HL-60 (cell line): Measurements from ENCODE around the gene KLK1.

Source experiments
- DNase-seq, 2 experiments: peaks; one replicate each; pipeline ENCODE4 v3.0.0-alpha.2; 2010 to 2020; ENCODE audit warnings: low read depth in 1 of 2, low spot score in 1 of 2
- H3K27ac ChIP-seq: fragments of 250-450 bp; sonication (Bioruptor Pico); replicated peaks from 2 replicates; pipeline ENCODE4 v1.5.1; 2020; ENCODE audit warnings: mild to moderate bottlenecking, moderate library complexity
- H3K27me3 ChIP-seq: fragments of 250-450 bp; sonication (Bioruptor Pico); 2 replicates; pipeline ENCODE4 v1.5.1; 2021; ENCODE audit warnings: mild to moderate bottlenecking, moderate library complexity; ENCODE audit not compliant: insufficient read depth, poor library complexity, severe bottlenecking
- H3K4me3 ChIP-seq: replicated peaks from 2 replicates; pipeline ENCODE4 v1.5.1; 2011; ENCODE audit warnings: mild to moderate bottlenecking, control low read depth, low read length; ENCODE audit not compliant: insufficient read depth
- GABPA ChIP-seq: IDR thresholded peaks from 2 replicates; pipeline ENCODE4 v1.6.1; 2012; ENCODE audit warnings: low read depth
- POLR2AphosphoS5 ChIP-seq: IDR thresholded peaks from 2 replicates; pipeline ENCODE4 v1.6.1; 2012; ENCODE audit warnings: low read depth
- SPI1 ChIP-seq: IDR thresholded peaks from 2 replicates; pipeline ENCODE4 v1.6.1; 2012; ENCODE audit warnings: low read depth, mild to moderate bottlenecking, borderline replicate concordance
- TF ChIP-seq, protein P1 (sequence below): IDR thresholded peaks from 2 replicates; pipeline ENCODE4 v1.6.1; 2012; ENCODE audit warnings: low read depth; ENCODE audit not compliant: insufficient replicate concordance
- TF ChIP-seq, protein P2 (sequence below): IDR thresholded peaks from one replicate; pipeline ENCODE4 v1.5.1; 2011; ENCODE audit warnings: low read length, control low read depth, inconsistent platforms; ENCODE audit not compliant: insufficient read depth

Gene KLK1

DNA sequence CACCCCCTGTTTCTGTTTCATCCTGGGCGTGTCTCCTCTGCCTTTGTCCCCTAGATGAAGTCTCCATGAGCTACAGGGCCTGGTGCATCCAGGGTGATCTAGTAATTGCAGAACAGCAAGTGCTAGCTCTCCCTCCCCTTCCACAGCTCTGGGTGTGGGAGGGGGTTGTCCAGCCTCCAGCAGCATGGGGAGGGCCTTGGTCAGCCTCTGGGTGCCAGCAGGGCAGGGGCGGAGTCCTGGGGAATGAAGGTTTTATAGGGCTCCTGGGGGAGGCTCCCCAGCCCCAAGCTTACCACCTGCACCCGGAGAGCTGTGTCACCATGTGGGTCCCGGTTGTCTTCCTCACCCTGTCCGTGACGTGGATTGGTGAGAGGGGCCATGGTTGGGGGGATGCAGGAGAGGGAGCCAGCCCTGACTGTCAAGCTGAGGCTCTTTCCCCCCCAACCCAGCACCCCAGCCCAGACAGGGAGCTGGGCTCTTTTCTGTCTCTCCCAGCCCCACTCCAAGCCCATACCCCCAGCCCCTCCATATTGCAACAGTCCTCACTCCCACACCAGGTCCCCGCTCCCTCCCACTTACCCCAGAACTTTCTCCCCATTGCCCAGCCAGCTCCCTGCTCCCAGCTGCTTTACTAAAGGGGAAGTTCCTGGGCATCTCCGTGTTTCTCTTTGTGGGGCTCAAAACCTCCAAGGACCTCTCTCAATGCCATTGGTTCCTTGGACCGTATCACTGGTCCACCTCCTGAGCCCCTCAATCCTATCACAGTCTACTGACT lies 31.2 kb upstream of the KLK1 start, which contains the start of gene KLK3:
Gene KLK3 (plus strand): TSS at position 280 of the 775 bp plus-strand sequence. CDS start 41 bp downstream, at position 321.
- Histone ChIP-seq H3K4me3 (no peak within 1 kb of the TSS), H3K27me3 (no peaks in the 10 kb centered on the region), H3K27ac (no peak within 1 kb of the TSS)
- TF ChIP-seq, protein P1, sequence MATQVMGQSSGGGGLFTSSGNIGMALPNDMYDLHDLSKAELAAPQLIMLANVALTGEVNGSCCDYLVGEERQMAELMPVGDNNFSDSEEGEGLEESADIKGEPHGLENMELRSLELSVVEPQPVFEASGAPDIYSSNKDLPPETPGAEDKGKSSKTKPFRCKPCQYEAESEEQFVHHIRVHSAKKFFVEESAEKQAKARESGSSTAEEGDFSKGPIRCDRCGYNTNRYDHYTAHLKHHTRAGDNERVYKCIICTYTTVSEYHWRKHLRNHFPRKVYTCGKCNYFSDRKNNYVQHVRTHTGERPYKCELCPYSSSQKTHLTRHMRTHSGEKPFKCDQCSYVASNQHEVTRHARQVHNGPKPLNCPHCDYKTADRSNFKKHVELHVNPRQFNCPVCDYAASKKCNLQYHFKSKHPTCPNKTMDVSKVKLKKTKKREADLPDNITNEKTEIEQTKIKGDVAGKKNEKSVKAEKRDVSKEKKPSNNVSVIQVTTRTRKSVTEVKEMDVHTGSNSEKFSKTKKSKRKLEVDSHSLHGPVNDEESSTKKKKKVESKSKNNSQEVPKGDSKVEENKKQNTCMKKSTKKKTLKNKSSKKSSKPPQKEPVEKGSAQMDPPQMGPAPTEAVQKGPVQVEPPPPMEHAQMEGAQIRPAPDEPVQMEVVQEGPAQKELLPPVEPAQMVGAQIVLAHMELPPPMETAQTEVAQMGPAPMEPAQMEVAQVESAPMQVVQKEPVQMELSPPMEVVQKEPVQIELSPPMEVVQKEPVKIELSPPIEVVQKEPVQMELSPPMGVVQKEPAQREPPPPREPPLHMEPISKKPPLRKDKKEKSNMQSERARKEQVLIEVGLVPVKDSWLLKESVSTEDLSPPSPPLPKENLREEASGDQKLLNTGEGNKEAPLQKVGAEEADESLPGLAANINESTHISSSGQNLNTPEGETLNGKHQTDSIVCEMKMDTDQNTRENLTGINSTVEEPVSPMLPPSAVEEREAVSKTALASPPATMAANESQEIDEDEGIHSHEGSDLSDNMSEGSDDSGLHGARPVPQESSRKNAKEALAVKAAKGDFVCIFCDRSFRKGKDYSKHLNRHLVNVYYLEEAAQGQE: no peak
- TF ChIP-seq, protein P2, sequence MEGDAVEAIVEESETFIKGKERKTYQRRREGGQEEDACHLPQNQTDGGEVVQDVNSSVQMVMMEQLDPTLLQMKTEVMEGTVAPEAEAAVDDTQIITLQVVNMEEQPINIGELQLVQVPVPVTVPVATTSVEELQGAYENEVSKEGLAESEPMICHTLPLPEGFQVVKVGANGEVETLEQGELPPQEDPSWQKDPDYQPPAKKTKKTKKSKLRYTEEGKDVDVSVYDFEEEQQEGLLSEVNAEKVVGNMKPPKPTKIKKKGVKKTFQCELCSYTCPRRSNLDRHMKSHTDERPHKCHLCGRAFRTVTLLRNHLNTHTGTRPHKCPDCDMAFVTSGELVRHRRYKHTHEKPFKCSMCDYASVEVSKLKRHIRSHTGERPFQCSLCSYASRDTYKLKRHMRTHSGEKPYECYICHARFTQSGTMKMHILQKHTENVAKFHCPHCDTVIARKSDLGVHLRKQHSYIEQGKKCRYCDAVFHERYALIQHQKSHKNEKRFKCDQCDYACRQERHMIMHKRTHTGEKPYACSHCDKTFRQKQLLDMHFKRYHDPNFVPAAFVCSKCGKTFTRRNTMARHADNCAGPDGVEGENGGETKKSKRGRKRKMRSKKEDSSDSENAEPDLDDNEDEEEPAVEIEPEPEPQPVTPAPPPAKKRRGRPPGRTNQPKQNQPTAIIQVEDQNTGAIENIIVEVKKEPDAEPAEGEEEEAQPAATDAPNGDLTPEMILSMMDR: no peak
- TF ChIP-seq POLR2AphosphoS5: no peak
- no peak for TF ChIP-seq GABPA
- TF ChIP-seq SPI1: no peak
- no peak for DNase-seq

DNA sequence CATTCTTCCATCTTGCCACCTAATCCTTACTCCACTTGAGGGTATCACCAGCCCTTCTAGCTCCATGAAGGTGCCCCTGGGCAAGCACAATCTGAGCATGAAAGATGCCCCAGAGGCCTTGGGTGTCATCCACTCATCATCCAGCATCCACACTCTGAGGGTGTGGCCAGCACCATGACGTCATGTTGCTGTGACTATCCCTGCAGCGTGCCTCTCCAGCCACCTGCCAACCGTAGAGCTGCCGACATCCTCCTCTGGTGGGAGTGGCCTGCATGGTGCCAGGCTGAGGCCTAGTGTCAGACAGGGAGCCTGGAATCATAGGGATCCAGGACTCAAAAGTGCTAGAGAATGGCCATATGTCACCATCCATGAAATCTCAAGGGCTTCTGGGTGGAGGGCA lies 28.0 kb upstream of the KLK1 start:
- no peak for TF ChIP-seq SPI1
- TF ChIP-seq, protein P1: no peak
- TF ChIP-seq, protein P2: no peak
- TF ChIP-seq POLR2AphosphoS5: no peak
- TF ChIP-seq GABPA: no peak
- no peak overlapping the region for H3K27ac ChIP-seq

DNA sequence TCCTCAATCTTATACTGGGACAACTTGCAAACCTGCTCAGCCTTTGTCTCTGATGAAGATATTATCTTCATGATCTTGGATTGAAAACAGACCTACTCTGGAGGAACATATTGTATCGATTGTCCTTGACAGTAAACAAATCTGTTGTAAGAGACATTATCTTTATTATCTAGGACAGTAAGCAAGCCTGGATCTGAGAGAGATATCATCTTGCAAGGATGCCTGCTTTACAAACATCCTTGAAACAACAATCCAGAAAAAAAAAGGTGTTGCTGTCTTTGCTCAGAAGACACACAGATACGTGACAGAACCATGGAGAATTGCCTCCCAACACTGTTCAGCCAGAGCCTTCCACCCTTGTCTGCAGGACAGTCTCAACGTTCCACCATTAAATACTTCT lies 27.2 kb upstream of the KLK1 start:
- Histone ChIP-seq H3K27ac (no peak overlapping the region), H3K4me3 (no peak overlapping the region), H3K27me3 (no peaks in the 10 kb centered on the region)
- TF ChIP-seq, protein P1: no peak
- no peak for TF ChIP-seq POLR2AphosphoS5
- TF ChIP-seq GABPA: no peak
- TF ChIP-seq, protein P2: no peak
- TF ChIP-seq SPI1: no peak
- no peak for DNase-seq

More for the DNA sequence above, 28.0 kb upstream of the KLK1 start:
- no peaks in the 10 kb centered on the region for H3K27me3 ChIP-seq
- no peak overlapping the region for H3K4me3 ChIP-seq
- no peak for DNase-seq
